NCI-H1694 (cell line): ENCODE results near the gene PRCC.

Experiments
- DNase-seq: peaks from one replicate; lab custom pipeline; 2025; lab: John Stamatoyannopoulos, UW

Gene PRCC

GRCh38 chr1:156814571-156815260 is 47.4 kb downstream of the PRCC start:
- no peak for DNase-seq

GRCh38 chr1:156815307-156815826 is 48.0 kb downstream of the PRCC start:
- DNase-seq, result no peak

GRCh38 chr1:156815961-156816422 is 48.7 kb downstream of the PRCC start:
- no peak for DNase-seq

GRCh38 chr1:156816561-156817328 is 49.4 kb downstream of the PRCC start, which contains the start of gene SH2D2A:
SH2D2A (minus strand) TSS chr1:156816848; CDS start chr1:156816708, 140 bp downstream.
- DNase-seq, result no peak

- no peak for DNase-seq
Measured at GRCh38 chr1:156821801-156822200, 54.5 kb downstream of the PRCC start.

- DNase-seq, result no peak
Measured at GRCh38 chr1:156822680-156823079, 55.3 kb downstream of the PRCC start.

- no peak for DNase-seq
Measured at GRCh38 chr1:156823210-156823790, 56.0 kb downstream of the PRCC start.

GRCh38 chr1:156826630-156827029 is 59.3 kb downstream of the PRCC start:
- DNase-seq, result no peak

GRCh38 chr1:156828400-156829124 is 61.2 kb downstream of the PRCC start:
- DNase-seq, result no peak

GRCh38 chr1:156832434-156832833 is 65.1 kb downstream of the PRCC start:
- DNase-seq, result no peak

- no peak for DNase-seq
Measured at GRCh38 chr1:156833603-156834002, 66.3 kb downstream of the PRCC start.

GRCh38 chr1:156834322-156834721 is 67.0 kb downstream of the PRCC start:
- no peak for DNase-seq

GRCh38 chr1:156836041-156836654 is 68.8 kb downstream of the PRCC start:
- no peak for DNase-seq

- DNase-seq, result no peak
Measured at GRCh38 chr1:156836892-156837291, 69.6 kb downstream of the PRCC start.

- DNase-seq, result peak; percentile 53
Measured at GRCh38 chr1:156838972-156839371, 71.6 kb downstream of the PRCC start.

GRCh38 chr1:156839426-156840109 is 72.2 kb downstream of the PRCC start:
- DNase-seq, result no peak

- DNase-seq, result no peak
Measured at GRCh38 chr1:156840186-156840897, 73.0 kb downstream of the PRCC start.

GRCh38 chr1:156840898-156841279 is 73.6 kb downstream of the PRCC start:
- DNase-seq, result no peak

- no peak for DNase-seq
Measured at GRCh38 chr1:156841295-156841855, 74.0 kb downstream of the PRCC start.
